Fibroblast of skin of right quadriceps (primary cell): ENCODE results near the gene AMBRA1.
"Not testable (repeated sequence)": the region's sequence is repeated elsewhere in the genome, so short reads cannot be mapped to it uniquely, and the experiment has no call there.

ENCODE experiments used
- DNase-seq: peaks from one replicate; pipeline ENCODE4 v3.0.0-alpha.2; 2013

AMBRA1 gene

DNA sequence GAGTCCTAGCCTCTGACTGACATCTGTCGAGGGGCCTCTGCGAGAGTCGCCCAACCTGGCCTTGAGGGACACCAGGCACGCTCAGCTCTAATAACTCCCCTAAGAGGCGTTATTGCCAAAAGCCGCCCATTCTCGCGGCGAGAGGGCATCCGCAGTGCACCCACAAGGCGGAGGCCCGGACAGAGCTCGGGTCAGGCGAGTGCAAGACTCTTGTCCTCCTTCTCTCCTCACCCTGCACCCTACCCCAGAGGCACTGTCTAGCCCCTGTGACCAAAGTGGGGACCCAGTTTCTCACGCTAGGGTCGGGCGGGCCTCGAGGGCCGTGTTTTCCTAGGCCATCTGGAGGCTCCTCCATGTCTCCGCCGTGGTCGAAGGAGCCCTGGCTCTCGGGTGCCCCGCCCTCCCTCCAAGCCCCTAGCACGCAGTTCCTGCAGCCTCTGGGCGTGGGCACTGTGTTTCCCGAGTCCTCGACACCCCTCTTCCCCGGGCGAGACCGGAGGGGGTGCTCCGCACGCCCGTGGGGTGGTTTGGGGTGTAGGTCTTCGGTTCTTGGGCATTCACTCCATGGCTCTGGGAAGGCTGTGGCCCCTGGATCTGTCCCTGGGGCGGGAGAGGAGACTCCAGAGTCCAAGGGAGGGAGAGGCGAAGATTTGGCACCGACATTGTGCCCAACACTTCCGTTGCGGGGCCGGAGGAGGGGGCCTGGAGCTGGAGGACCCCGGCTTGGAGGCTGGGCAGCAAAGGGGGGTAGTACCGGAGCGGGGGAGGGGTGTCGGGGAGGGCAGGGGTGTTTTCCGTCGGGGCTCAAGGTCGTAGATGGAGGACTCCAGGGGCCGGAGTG, 203.3 kb downstream of the AMBRA1 start:
- no peak for DNase-seq

DNA sequence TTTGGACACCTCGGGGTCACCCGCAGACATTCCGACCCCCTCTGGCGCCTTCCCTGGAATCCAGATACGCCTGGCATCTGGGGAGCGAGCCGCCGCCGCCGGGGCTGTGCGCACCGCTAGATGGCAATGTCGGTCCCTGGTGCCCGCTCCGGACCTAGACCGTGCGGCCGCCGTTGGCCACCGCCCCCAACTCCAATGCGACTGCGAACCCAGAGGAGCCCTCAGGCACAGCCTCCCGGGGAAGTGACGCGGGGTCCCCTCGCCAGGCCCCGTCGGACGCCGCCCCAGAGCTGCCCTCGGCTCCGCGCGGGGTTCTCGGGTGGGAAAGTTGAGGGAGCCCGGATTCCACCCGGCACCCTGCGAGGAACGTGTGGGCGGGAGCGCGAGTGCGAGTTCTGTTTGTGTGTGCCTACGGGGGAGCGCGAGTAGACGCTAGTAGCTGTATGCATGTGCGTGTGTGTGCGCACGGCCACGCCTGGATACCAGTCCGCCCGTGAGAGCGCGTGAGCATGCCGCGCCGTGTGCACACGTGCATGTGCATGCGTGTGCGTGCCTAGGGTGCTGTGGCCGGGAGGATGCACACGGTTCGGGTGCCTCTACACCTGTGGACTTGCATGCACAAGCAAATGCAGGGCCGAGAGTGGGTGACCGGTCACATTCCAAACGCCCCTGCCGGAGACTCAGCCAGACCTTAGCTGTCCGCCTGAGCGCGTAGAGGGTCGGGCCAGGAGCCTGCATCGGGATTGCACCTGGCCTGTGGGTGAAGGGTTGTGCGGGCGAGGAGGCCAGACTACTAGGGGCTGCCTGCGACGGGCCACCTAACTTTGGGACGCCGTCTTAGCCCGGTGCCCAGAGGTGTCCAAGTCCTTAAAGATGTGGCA, 204.1 kb downstream of the AMBRA1 start:
- peak; percentile 53 for DNase-seq

DNA sequence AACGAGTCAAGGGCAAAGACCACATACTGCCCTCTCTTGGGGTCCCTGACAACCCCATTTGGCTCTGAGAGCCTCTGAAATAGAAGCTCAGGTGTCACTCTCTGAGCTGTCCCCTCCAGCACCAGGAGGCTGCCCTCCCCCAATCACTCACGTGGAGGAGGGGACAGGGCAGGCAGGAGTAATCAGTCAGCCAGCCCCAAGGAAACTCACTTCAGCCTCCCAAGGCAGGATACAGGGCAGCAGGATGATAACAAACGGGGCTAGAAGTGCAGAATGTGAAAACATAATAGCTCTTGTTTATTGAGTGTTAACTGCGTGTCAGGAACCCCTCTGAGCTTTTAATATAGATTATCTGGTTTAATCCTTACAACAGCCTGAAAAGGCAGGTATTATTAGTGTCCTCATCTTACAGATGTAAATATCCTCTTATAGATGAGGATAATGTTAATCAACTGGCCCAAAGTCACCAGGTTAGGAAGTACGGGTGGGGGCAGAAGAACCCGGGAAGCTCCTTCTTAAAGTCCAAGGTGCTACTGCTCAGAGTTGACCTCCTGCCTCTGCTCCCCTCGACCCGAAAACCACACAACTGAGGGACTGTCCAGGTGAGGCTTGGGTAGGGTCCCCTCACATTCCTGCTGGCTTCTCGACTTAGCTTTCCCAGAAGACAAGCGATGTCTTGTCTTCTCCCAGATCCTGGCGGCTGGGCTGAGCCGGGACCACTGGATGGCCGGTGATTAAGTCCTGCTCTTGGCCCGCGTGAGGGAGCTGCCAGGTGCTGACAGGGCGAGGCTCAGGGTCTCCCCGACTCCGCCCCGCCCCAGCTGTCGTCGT, 205.0 kb downstream of the AMBRA1 start:
- no peak for DNase-seq

DNA sequence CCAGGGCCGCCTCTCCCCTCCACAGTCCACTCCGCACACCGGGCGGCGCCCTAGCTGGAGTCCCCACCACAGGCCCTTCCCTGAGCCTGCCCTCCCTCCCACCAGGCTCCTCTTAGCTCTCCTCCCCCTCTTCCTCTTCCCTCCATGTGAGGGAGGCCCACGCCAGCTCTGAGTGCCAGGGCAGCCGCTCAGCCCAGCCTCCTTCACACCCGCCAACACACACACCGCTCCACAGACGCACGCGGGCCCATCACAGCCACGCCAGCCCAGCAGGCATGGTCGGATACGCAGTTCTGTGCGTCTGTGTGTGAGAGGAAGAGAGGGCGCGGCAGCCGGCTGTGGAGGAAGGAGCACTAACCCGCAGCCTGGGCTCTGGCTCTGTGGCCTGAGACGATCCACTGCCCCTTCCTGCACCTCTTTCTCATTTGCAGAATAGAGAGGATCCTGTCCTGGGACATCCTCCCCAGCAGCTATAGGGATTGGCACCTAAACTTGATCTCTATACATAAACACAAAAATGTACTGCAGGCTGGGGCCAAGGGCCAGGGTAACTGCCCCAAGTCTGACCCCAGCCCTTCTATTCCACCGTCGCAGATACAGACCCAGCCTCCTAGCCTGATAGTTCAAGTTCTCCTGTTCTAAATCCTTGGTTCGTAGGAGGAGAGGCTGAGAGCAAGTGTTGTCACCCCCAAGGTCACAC, 205.8 kb downstream of the AMBRA1 start:
- DNase-seq: no peak

DNA sequence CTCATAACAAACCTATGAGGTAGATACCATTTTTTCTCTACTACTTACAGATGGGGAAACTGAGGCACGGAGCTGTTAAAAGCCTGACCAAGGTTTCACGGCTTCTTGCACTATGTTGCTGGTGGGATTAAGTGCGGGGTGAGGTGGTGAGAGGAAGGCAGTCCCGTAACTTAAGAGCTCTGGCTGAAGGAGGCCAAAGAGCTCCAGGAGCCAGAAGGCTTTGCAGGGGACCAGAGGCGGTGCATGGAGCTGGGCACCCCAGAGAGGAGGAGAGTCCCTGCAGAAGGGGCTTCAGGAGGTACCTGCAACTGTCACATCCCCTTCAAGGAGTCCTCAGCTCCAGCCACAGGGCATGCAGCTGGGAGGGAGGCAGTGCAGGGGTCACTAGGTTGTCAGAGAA, 206.4 kb downstream of the AMBRA1 start:
- no peak for DNase-seq

DNA sequence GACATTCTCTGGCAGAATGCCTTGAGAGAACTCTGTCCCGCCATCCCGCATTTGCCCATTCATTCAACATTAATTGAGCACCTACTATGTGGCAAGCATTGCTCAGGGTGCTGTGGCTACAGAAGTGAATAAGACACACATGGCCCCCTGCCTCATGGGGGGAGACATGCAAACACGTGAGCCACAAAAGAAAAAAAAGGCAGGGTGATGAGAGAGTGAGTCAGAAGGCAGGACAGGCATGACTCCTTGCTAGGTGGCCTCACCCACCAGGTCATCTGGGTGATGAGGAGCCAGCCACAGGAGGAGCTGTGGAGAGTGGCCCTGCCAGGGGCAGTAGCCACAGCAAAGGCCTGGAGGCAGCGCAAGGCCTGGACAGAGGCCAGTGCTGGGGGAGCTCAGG, 207.1 kb downstream of the AMBRA1 start:
- no peak for DNase-seq

DNA sequence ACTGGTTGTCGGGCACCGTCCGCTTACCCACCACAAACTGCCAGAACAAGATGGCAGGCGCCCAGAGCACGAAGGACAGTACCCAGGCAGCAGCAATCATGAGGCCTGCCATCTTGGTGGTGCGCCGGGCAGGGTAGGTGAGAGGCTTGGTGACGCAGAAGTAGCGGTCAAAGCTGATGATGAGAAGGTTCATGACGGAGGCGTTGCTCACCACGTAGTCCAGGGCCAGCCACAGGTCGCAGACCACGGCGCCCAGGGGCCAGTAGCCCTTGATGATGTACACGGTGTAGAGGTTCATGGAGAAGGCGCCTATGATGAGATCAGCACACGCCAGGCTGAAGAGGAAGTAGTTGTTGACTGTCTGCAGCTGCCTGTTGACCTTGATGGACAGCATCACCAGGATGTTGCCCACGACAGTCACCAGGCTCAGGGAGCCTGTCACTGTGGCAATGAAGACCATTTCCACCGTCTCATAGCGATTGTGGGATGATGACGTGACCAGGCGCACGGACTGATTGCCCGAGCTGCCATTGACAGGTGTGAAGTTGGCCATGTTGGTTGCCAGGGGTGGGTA, 207.7 kb downstream of the AMBRA1 start:
- DNase-seq: no peak

DNA sequence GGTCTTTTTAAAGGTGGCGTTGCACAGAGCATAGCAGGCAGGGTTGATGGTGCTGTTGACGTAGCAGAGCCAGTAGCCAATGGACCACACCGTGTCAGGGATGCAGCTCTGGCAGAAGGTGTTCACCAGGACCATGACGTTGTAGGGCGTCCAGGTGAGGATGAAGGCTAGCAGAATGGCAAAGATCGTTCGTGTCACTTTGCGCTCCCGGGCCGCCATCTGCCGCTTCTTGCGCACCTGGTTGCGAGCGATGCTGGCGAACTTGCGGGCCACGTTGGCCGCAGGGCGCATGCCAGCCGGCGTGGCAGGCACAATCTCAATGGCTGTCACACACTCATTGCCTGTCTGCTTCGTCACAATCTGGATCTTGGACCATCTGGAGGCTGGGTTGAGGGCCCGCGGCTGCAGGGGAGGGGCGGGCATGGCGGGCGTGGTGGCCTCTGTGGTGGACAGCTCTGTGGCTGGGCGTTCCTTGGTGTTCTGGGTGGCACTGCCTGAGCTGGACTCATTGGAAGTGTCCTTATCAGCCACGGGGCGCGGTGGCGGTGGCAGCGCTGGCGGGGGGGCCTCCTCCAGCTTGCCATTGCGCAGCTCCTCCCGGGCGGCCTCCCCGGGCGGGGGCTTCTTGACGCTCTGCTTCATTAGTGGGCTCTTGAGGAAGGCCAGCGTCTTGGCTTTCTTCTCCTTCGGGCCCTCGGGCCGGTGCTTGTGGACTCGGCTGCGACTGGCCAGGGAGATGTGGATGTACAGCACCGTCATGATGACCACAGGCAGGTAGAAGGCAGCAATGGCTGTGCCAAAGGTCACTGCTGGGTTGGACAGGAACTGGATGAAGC, 208.4 kb downstream of the AMBRA1 start:
- no peak for DNase-seq

DNA sequence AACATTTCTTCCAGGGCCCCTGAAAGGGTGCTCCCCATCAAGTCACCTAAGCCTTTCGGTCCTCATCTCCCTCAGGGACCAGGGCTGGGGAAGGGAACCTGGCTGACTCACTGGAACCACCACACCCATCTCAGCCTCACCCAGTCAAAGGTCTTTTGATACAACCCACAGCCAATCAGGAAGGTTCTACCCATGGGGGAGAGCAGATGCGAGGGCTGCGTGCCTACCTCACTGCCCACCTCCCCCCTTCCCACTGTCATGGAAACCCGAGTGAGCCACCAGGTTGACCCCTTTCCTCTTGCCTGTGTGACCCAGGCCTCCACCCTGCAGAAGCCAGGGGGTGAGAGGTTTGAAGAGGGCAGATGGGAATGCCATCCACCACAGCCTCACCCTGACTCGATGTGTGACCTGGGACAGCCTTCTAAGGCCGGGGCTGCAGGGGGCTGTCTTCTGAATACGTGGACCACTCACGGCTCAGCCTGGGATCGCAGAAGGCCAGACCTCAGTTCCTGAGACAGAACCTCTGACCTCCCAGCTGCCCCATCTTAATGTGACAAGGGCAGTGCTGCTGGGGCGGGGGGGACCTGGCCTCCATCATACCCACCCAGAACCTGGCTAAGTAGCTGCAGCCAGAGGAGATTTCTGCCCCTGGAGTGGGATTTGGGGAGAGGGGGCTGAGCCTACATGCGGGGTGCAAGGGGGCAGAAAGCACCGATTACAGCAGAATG, 209.7 kb downstream of the AMBRA1 start:
- no peak for DNase-seq

DNA sequence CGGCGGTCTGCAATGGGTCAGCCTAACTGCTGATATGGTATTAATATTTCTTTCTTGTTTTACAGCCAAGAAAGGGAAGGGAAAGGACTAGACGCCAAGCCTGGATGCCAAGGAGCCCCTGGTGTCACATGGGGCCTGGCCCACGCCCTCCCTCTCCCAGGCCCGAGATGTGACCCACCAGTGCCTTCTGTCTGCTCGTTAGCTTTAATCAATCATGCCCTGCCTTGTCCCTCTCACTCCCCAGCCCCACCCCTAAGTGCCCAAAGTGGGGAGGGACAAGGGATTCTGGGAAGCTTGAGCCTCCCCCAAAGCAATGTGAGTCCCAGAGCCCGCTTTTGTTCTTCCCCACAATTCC, 210.4 kb downstream of the AMBRA1 start:
- DNase-seq: no peak

DNA sequence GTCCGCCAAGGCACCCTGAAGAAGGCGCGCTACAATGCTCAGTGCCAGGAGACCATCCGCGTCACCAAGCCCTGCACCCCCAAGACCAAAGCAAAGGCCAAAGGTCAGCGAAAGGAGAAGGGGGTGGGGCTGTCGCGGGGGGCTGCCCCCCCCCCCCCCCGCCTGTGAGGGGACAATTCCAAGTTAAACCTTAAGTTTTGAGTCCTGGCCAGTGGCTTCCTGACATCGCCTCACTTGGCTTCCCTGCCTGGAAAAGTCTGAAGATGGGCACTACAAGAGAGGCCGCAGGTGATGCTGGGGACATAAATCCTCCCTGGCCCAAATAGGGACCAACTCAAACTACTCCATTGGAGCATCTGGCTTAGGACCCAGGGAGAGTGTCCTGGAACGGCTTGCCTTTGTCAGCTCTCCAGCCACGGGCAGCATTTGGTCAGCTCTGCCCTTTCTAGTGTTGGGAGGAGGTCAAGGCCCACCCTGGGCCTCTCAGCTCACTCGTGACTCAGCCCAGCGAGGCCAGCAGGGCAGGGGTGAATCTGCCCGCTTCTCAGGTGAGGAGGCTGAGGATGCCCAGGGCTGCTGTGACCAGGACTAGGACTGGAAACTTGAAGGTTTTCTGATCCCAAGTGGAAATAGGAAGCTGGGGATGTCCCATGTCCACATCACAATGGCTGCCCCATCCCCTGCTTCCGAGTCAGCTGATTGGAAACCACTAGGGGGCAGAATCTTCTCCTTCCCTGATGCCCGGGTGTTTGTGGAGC, 211.0 kb downstream of the AMBRA1 start:
- DNase-seq: peak; percentile 35

DNA sequence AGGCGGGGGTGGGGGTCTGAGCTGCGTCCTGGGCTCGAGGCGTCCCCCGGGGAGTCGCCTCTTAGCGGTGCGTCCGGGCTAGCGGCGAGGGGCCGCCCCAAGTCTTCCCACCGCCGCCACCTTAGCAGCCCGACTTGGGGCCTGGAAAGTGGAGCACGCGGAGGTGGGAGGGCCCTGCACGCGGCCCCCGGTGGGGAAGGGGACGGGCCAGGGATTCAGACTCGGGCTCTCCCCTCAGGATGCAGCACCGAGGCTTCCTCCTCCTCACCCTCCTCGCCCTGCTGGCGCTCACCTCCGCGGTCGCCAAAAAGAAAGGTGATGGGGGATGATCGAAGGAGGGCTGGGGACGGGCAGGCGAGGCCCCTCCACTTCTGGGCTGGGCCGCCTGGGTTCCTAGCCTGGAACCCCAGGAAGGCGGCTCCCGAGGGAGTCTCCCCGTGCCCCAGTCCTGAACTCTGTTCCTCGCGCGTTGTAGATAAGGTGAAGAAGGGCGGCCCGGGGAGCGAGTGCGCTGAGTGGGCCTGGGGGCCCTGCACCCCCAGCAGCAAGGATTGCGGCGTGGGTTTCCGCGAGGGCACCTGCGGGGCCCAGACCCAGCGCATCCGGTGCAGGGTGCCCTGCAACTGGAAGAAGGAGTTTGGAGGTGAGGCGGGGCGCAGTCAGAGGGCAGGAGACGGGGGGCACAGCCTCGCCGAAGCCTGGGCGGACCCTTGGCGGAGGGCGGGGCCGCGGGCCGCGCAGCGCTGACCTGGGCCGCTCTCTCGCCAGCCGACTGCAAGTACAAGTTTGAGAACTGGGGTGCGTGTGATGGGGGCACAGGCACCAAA, 211.8 kb downstream of the AMBRA1 start:
- DNase-seq: peak; percentile 42

DNA sequence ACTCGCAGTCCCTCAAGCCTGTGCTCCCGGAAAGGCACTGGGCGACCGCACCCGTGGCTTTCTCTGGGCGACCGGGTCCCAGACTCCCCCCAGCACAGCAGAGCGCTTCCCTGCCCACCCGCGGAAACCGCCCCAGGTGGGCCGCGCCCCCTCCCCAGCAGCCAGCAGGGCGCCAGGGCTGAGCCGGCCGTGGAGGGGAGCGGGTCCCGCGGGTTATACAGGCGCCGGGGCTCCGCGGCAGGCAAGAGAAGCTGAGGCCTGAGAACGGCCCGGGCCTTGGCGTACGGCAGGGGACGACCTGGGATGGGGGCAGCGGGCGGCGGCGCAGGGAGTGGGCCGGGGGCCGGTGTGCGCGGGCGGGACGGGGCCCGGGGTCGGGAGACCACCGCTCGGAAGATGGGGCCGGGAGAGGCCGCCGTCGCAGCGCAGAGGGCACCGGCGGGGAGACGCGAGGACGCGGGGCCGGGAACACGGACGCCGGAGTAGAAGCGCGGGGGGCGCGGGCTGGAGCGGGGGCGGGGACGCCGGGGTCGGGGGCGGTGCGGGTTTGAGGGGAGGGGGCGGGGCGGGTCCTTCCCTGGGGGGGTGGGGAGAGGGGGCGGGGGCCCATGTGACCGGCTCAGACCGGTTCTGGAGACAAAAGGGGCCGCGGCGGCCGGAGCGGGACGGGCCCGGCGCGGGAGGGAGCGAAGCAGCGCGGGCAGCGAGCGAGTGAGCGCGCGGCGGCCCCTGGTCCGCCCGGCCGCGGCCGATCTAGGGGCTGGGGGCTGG, 212.6 kb downstream of the AMBRA1 start, which contains the start of gene MDK:
MDK (plus strand) TSS at position 622 of the 771 bp plus-strand sequence. CDS start 389 bp downstream, outside the sequence.
- peak; percentile 52 for DNase-seq

DNA sequence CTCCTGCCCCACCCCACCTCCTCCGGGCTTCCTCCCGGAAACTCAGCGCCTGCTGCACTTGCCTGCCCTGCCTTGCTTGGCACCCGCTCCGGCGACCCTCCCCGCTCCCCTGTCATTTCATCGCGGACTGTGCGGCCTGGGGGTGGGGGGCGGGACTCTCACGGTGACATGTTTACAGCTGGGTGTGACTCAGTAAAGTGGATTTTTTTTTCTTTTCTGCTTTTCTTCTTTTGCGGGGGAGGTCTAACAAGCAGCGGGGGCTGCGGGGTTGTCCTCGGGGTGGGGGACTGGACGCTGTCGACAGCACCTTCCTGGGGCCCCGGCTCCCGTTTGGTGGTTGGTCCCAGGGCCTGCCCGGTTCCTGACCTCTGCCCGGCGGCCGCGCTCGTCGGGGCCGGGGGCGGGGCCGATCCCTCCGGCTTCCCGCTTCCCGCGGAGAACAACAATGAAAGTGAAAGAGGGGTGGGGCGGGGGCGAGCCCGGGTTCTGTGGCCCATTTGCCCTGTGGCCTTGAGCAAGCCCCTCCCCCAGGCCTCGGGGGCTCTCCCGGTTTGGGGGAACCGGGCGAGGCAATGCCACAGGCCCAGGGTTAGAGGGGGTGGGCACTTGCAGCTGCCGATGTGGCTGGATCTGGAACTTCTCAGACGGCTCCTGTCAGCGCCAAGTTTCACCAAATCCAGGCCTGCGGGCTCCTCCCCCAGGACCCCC, 213.3 kb downstream of the AMBRA1 start:
- peak; percentile 45 for DNase-seq

DNA sequence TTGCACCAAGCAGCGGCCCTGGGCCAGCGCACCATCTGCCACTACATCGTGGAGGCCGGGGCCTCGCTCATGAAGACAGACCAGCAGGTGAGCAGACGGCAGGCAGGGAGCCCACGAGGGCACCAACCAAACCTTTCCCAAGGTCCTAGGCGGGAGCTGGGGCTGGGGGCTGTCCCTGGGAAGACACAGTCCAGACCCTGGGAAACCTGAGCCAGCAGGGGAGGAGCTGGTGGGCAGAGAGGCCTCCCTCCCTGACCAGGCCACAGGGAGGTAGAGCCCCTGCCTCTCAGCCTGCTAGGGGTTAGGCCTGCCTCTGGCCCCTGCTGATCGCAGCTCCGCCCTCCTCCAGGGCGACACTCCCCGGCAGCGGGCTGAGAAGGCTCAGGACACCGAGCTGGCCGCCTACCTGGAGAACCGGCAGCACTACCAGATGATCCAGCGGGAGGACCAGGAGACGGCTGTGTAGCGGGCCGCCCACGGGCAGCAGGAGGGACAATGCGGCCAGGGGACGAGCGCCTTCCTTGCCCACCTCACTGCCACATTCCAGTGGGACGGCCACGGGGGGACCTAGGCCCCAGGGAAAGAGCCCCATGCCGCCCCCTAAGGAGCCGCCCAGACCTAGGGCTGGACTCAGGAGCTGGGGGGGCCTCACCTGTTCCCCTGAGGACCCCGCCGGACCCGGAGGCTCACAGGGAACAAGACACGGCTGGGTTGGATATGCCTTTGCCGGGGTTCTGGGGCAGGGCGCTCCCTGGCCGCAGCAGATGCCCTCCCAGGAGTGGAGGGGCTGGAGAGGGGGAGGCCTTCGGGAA, 214.1 kb downstream of the AMBRA1 start:
- not testable (repeated sequence) for DNase-seq

DNA sequence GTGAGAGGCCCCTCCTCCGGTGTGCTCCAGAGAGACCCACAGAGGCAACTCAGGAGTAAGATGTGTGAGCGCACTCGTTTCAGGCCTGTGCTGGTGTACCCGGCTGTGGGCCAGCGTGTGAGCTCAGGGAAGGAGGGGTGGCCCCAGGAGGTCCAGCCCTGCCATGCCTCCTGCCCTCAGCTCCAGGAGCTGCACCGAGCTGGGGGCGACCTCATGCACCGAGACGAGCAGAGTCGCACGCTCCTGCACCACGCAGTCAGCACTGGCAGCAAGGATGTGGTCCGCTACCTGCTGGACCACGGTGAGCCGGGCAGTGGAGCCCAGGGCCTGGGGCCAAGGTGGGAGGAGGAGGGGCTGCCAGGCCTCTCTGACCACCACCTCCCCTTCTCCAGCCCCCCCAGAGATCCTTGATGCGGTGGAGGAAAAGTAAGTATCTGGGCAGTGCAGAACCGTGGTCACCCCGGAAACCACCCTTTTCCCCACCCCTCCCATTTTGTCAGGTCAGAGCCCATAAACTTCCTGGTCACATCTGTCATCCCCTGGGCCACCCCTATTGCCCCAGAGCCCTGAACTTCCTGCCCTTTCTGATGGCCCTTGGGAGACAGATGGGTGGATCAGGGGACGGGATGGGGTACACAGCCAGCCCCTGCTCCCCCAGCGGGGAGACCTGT, 214.9 kb downstream of the AMBRA1 start:
- DNase-seq: no peak
